HG02763 (cell line): ENCODE data around the gene EGLN3.

Experiments used
- ATAC-seq: cut with Tn5 transposase; IDR thresholded peaks from one replicate; pipeline ENCODE4 v1.9.1; 2021; ENCODE audit warnings: mild to moderate bottlenecking, moderate library complexity; ENCODE audit not compliant: unreplicated experiment

The EGLN3 gene

GRCh38 chr14:33915682-33916081 lies 35.2 kb downstream of the EGLN3 start:
- no peak for ATAC-seq

- no peak for ATAC-seq
Observed at GRCh38 chr14:33914676-33915516, 36.0 kb downstream of the EGLN3 start.

- no peak for ATAC-seq
Observed at GRCh38 chr14:33911046-33911445, 39.8 kb downstream of the EGLN3 start.

- no peak for ATAC-seq
Observed at GRCh38 chr14:33910435-33910834, 40.4 kb downstream of the EGLN3 start.

GRCh38 chr14:33909380-33910084 lies 41.3 kb downstream of the EGLN3 start:
- no peak for ATAC-seq

GRCh38 chr14:33908540-33909223 lies 42.2 kb downstream of the EGLN3 start:
- ATAC-seq = no peak

- ATAC-seq = no peak
Observed at GRCh38 chr14:33906968-33907367, 43.9 kb downstream of the EGLN3 start.

- ATAC-seq = no peak
Observed at GRCh38 chr14:33904609-33905008, 46.3 kb downstream of the EGLN3 start.

- ATAC-seq = no peak
Observed at GRCh38 chr14:33903369-33903768, 47.5 kb downstream of the EGLN3 start.

GRCh38 chr14:33902363-33902762 lies 48.5 kb downstream of the EGLN3 start:
- no peak for ATAC-seq

GRCh38 chr14:33901426-33902155 lies 49.3 kb downstream of the EGLN3 start:
- no peak for ATAC-seq

- ATAC-seq = no peak
Observed at GRCh38 chr14:33900706-33901105, 50.2 kb downstream of the EGLN3 start.

- no peak for ATAC-seq
Observed at GRCh38 chr14:33899723-33900341, 51.0 kb downstream of the EGLN3 start.

- no peak for ATAC-seq
Observed at GRCh38 chr14:33897878-33898535, 52.9 kb downstream of the EGLN3 start.

- ATAC-seq = no peak
Observed at GRCh38 chr14:33897382-33897781, 53.5 kb downstream of the EGLN3 start.

- no peak for ATAC-seq
Observed at GRCh38 chr14:33894339-33894738, 56.5 kb downstream of the EGLN3 start.

GRCh38 chr14:33891700-33892099 lies 59.2 kb downstream of the EGLN3 start:
- no peak for ATAC-seq

- no peak for ATAC-seq
Observed at GRCh38 chr14:33884916-33885315, 66.0 kb downstream of the EGLN3 start.

- no peak for ATAC-seq
Observed at GRCh38 chr14:33880330-33880729, 70.5 kb downstream of the EGLN3 start.

- ATAC-seq = no peak
Observed at GRCh38 chr14:33879684-33880286, 71.1 kb downstream of the EGLN3 start.
